SIG-M5 (cell line): ENCODE results near the gene TPRA1.

Source experiments
- DNase-seq: peaks from one replicate; lab custom pipeline; 2025; lab: John Stamatoyannopoulos, UW

The TPRA1 gene

DNA sequence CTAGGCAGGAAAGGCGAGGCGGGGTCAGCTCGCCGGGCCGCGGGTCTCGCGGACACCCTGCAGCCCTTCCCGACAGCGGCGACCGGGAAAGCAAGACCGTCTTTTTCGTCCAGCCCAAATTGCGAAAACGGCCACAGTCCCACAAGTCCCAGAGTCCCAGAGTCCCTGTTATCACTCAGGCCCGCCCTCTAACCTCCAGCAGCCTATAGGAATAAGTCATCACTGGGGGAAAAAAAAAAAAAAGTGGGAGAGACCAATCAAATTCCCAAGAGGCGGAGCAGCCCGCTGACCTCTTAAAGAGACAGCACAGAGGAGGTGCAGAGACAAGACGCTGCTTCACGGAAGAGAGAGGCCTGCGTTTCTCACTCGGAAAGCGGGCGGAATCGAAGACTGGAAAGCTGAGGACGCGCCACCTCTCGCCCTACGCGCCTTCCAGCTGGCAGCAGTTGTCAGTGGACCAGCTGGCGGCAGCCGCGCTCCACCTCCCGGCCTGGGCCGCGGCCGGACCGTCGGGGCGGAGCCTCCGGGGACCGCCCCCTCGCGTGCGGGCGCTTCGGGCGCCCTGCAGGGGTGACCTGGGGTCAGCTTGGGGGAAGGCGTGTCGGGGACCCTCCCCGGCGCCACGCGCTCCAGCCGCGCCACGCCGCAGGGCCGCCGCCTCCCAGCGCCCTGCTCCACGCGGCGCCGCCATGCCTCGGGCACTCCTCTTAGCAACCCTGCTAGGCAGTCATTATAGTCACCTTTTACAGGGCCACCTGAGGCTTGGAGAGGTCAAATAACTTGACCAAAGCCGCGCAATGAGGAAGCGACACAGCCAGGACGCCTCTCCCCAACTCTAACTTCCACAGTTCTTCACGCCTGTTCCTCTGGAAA is at the start of gene TPRA1:
Gene TPRA1 (minus strand): TSS at position 141 of the 873 bp plus-strand sequence. CDS start 10,587 bp downstream, outside the sequence.
- peak; percentile 99 for DNase-seq

DNA sequence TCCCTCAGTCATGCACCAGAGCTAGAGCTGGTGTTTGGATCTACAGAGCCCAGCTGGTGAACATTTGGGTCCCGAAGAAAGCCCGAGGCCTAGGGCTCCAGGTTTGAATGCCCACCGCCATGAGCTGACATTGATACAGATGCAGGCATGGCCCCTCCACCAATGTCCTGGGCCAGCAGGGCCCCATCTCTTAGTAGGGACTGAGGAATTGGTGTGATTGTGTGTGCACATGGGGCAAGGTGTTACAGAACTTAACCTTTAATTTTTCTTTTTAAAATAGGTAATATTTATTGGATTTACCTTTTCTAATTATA is 49.5 kb upstream of the TPRA1 start:
- DNase-seq, result no peak

DNA sequence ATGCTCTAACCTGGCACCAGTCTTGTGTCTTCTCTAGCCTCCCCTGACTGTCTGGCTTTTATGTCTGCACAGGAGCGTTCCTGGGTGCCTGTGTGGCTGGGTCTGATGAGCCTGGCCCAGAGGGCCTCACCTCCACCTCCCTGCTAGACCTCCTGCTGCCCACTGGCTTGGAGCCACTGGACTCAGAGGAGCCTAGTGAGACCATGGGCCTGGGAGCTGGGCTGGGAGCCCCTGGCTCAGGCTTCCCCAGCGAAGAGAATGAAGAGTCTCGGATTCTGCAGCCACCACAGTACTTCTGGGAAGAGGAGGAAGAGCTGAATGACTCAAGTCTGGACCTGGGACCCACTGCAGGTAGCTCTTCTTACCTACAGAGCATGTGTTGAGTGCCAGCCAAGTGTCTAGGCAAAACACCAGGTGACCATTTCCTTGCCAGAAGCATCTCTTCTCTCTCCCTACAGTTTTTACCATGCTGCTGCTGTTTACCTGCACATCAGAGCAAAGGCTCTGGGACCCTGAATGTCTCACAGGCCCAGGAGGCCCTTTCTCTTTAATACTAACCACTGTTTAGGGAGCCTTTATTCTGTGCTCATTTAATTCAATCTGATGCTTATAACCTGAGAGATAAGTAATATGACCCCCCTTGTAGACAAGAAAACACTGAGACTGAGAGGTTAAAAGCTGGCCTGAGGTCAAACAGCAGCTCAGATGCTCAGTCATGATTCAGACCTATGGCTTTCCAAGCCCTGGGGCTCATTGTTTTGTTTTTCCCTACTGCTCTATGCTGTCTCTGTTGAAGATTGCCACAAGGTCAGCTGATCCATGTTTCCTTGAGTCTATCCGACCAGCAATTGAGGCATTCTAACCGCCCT is 48.9 kb upstream of the TPRA1 start:
- no peak for DNase-seq

DNA sequence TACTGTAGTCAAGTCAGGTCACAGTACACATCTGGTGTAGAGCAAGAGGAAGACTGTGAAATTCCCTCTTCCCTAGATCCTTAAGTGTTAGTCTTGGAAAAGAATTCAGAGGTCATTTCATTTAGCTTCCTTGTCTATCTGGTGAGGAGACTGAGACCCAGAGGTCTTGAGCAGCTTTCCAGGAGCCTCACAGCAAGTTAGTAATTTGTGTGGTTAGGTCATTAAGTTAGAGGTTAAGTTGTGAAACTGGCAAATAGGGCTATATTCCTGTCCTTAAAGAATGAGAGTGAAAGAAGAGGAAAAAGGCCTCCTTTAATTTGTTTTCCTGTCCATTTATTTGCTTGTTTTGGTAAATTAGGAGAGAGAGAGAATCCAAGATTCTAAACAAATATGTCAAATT is 47.4 kb upstream of the TPRA1 start:
- DNase-seq, result no peak

DNA sequence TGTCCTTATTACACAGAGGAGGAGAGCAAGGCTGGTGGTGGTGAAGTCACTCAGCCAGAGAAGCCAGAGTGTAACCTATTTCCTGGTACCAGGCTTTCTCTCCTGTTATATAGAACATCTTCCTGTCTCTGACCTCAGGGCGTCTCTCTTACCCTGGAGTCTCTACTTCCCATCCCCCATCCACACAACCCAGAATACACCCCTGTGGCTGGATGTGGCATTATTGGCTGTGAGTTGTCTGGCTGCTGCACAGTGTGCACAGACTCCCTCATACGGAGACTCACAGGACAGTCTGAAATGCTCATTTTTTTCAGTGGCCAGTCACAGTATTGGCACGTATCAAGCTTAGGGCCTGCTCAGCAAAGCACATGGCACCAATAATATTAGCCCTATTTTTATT is 47.0 kb upstream of the TPRA1 start:
- DNase-seq, result no peak

DNA sequence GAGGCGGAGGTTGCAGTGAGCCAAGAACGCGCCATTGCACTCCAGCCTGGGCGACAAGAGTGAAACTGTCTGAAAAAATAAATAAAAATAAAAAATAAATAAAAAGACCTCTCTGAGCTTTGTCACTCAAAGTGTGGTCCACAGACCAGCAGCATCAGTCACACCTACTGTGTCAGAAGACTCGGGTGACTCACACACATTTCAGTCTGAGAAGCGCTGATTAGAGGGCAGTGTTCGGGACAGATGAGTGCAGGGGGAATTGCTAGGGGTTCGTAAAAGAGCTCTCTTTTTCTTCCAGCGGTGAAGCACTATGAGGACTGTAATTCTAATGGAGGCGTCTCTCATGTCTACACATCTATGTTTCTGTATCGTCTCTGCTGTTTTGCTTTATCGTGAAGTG is 44.1 kb upstream of the TPRA1 start:
- no peak for DNase-seq

DNA sequence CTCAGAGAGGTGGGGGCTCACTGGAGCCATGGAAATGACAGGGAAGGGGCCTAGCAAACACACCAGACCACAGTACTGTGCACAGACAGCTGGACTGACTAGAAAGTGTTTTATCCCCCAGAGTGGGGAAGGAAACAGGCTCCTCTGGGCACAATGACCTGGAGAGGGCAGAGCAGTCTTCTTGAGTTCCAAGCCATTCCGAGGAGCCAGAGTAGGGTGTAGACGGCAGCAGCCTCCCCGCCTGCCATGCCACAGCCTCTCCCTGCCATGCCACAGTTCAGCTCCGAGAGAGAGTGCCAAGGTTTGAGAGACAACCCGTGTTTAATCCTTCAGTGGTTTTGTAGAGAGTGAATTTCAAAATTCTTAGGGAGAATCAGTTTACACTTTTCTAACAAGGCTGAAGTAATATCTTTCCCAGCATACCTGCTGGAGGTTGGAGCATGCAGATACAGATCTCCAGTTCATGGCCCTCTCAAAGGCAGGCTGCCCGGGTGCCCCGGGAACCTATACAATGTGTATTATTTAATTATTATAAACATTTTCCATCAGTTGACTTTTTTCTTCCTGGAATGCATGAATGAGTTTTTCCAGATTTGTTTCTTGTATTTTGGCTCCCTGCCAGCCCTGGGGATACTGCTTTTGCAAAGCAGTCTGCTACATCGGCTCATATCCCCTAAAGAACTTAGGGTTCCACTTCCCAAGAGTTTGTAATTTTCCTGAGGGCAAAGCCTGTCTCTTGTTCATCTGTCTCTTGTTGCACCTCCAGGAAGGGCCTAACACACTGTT is 41.7 kb upstream of the TPRA1 start:
- no peak for DNase-seq

DNA sequence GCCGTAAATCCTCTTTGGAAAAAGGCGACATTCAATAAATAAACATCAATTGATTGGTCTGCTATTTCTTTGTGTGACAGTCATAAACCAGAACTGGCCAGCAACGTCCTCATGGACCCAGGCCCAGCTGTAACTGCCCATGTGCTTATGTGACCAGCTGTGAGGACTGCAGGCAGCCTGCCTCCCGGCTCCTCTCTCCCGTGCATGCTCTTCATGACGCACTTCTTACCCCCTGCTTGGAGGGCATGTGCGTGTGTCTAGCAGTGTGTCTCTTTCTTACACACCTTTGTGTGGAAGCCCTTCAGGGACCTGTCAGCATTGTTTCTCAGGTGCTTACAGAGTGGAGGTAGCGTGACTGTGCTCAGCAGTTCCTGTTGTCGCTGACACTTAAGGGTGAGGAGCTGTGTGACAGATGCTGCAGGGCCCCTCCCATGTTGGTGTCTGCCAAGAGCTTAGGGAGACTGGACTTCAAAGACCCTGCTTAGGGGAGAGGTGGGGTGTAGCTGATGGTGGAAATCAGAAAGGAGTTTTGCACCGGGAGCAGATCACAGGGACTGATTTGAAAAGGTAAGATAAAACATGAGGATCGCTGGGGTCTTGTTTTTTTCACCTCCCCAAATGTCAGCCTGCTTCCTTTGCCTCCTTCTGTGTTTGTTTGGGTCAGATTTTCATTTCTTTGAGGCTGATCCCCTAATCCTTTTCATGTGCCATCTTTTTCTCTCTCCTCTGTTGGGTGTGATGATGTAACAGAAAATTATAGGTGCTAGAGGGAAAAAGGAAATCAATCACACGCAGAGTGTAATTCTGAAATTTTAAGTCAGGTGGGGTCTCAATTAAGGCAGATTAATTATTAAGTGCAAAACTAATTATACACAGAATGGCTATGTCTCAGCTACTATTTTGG is 40.5 kb upstream of the TPRA1 start:
- no peak for DNase-seq

DNA sequence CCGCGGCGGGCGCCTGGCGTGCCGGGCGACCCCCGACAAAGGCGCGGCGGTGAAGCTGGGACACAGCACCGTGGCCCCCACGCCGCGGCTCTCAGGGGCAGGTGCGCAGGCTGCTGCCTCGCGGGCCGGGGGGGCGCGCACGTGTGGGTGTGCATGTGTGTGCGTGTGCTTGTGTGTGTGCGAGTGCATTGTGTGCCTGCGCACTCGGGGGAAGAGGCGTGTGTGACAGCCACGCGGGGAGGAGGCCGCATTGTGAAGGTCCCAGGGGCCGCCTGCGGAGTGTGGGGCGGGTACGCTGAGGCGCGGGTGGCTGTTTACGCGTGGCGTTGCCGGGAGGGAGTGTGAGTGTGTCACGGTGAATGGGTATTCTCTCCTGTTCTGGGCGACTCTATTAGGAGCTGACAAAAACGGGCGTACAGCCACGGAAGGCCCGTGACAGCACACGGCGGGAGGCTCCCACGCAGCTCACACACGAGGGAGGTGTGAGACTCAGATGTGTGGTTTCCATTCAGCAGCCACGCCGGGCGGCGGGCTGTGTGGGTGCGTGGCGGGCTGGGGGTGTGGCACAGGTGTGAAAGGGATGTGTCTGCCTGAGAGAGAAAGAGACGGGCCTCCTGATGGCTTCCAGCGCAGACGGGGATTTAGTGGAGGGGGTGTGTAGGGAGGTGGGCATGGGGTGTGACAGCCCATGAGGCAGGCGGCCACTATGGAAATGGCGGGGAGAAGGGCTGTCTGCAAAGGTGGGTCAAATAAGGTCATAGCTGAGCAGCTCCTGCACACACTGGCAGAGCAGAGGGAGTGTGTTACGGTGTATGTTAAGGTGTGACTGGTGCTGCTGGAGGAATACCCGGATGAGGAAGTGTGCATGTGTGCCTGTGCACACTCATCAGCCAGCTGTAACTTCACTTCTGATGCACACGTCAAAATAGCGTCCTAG is 39.2 kb upstream of the TPRA1 start:
- peak; percentile 23 for DNase-seq

DNA sequence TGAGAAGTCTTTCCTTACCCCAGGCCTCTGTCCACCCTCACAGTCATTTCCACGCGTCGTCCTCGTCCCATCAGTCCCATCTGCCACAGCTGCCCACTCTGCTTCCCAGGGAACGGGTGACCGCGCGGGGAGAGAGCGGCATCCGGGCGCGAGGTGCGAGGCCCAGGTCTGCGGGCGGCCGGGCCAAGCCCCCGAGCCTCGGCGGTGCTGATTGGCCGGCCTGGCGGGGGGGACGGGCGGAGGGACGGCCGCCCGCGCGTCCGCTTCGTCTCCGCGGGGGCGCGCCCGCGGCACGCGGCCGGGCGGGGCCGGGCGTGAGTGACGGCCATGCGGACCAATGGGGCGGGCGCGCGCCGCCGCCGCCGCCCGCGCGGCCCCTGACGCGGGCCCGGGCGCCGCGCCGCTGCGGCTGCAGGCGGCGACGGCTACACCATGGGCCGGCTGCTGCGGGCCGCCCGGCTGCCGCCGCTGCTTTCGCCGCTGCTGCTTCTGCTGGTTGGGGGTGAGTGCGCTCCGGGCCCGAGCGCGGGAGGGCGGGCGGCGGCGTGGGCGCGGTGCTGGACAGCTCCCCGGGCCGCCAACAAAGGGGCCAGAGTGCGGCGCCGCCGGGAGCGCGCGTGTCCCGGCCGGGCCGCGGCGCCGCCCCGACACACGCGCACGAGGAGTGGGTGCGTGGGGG is 38.4 kb upstream of the TPRA1 start, which contains the start of gene PODXL2:
Gene PODXL2 (plus strand): TSS at position 398 of the 679 bp plus-strand sequence. CDS start 35 bp downstream, at position 433.
- no peak for DNase-seq

DNA sequence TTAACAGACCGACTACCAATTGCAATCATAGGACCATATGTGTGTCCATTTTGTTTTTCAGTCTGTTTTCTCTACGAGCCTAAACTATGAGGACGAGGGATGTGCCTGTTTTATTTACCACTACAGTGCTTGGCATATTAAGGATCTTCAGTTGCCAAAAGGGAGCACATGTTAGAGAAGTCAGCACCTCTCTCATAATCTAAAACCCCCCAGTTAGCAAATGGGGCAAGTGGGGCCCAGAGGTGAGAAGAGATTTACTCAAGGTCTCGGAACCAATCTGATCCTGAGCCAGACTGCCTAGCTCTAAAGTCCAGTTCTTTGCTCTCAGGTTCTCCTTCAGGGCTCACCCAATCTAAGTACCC is 37.9 kb upstream of the TPRA1 start:
- no peak for DNase-seq

DNA sequence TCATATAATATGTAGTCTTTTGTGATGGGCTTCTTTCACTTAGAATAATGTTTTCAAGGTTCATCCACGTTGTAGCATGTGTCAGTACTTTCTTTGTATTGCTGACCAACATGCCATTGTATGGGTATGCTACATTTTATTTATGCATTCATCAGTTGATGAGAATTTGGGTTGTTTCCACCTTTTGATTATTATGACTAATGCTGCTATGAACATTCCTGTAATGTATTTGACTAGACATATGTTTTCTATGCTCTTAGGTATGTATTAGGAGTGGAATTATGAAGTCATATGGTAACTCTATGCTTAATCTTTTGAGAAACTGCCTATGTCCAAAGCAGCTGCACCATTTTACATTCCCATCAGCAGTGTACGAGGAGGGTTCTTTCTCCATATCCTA is 35.3 kb upstream of the TPRA1 start:
- DNase-seq, result no peak

DNA sequence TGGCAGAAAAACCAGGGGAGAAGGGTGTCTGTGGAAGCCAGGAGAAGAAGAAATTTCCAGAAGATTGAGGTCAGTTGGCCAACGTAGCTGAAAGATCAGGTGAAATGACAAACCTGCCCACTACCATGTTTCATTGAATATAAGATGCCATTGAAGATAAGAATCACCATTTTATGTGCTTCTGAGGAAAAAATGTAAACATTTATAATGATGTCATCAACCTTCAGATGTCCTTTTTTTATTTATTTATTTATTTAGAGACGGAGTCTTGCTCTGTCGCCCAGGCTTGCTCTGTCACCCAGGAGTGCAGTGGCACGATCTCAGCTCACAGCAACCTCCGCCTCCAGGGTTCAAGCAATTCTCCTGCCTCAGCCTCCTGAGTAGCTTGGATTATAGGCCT is 33.5 kb upstream of the TPRA1 start:
- DNase-seq, result no peak

DNA sequence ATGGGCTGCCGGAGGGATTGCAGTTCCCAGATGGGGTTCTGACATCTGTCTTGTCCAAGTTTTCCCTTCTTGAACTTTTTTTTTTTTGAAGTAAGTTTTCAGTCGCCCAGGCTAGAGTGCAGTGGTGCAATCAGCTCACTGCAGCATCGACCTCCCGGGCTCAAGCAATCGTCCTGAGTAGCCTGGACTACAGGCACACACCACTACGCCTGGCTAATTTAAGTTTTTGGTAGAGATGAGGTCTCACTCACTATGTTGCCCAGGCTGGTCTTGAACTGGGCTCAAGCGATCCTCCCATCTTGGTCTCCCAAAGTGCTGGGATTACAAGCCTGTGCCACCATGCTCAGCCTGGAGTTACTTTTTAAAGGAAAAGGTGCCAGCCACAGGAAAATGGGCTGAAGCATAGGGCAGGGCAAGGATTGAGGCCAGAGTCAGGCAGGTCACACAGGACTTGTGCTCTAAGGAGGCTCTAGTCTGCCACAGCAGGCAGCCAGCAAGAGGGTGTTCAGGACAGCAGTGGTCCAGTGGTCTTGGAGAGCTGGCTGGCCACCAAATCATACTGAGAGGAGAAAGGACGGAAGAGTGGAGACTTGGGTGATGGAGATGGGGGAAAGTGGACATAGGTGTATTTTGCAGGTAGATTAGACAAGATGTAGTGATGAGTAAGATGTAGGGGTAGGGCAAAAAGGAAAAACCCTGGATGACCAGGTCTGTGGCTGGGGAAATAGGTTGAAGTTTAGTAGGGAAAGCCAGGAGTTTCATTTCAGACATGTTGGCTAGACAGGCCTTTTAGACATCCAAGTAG is 32.4 kb upstream of the TPRA1 start:
- DNase-seq, result no peak

DNA sequence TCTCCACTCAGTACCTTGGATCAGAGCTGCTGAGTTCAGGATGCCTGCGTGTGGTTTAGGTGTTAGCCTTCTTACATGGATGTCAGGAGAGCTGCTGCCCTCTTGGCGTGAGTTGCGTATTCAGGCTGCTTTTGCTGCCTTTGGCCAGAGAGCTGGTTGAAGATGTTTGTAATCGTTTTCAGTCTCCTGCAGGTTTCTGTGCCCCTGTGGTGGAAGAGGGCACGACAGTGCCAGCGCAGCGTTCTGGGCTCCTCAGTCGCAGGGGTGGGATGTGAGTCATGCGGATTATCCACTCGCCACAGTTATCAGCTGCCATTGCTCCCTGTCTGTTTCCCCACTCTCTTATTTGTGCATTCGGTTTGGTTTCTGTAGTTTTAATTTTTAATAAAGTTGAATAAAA is 31.5 kb upstream of the TPRA1 start:
- DNase-seq, result no peak

DNA sequence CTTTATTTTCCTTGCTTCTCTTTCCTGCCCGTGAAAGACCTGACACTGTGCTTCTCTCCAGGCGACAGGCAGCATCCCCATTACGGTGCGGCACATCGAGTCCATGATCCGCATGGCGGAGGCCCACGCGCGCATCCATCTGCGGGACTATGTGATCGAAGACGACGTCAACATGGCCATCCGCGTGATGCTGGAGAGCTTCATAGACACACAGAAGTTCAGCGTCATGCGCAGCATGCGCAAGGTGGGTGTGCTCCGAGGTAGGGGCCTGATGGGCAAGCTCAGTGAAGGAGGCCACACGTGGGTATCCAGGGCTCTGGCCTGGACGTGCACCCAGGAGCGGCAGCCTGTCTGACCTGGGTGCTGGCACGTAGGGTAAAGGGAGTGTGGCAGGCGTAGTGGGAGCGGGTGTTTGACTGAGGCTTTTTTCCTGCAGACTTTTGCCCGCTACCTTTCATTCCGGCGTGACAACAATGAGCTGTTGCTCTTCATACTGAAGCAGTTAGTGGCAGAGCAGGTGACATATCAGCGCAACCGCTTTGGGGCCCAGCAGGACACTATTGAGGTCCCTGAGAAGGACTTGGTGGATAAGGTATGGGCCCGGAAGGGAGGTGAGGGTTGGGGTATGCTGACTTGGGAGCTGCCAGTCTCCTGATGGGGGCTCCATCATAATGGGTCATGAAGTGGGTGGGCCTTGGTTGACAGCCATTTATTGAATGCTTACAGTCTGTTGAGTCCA is 30.3 kb upstream of the TPRA1 start:
- no peak for DNase-seq

DNA sequence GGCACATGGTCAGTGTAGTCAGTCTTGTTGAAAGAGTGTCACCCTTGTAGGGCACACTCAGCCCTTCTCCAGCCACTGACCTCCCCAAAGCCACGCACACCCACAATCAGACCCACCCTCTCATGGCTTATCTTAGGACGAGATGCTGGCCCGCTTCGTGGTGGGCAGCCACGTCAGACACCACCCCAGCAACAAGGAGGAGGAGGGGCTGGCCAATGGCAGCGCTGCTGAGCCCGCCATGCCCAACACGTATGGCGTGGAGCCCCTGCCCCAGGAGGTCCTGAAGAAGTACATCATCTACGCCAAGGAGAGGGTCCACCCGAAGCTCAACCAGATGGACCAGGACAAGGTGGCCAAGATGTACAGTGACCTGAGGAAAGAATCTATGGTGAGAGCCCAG is 28.4 kb upstream of the TPRA1 start:
- DNase-seq, result no peak
